DOHH2 (cell line): Measurements from ENCODE around the gene CES2.

Source experiments
- EZH2phosphoT487 ChIP-seq: fragments of 200-600 bp; sonication (generic); IDR thresholded peaks from 2 replicates; pipeline ENCODE4 v1.6.1; 2017; ENCODE audit warnings: borderline replicate concordance, mild to moderate bottlenecking, antibody characterized with exemption, low read length, moderate library complexity, mixed read lengths
- TF ChIP-seq, protein P1 (sequence below): fragments of 200-600 bp; sonication (generic); IDR thresholded peaks from one replicate; pipeline ENCODE4 v1.5.1; 2014; ENCODE audit warnings: antibody characterized with exemption, mild to moderate bottlenecking, low read depth, low read length; ENCODE audit not compliant: poor library complexity, severe bottlenecking

DNA sequence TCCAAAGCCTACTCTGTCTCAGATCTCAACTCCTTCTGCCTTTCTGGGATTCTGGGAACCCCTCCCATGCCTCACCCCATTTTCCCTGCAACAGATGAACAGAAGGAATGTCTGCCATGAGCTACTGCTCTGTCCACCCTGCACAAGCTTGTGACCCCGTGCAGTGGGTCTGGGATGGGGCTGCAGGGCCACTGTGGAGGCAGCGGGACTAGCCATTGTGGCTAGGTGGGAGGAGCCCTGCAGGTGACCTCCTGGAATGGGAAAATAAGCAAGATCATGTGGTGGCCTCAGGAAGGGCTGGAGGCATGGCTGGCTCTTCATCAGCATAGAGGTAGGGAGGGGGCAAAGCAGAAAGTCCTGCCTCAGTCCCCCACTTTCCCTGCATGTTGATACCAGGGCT lies 41.3 kb upstream of the CES2 start:
- TF ChIP-seq, protein P1, sequence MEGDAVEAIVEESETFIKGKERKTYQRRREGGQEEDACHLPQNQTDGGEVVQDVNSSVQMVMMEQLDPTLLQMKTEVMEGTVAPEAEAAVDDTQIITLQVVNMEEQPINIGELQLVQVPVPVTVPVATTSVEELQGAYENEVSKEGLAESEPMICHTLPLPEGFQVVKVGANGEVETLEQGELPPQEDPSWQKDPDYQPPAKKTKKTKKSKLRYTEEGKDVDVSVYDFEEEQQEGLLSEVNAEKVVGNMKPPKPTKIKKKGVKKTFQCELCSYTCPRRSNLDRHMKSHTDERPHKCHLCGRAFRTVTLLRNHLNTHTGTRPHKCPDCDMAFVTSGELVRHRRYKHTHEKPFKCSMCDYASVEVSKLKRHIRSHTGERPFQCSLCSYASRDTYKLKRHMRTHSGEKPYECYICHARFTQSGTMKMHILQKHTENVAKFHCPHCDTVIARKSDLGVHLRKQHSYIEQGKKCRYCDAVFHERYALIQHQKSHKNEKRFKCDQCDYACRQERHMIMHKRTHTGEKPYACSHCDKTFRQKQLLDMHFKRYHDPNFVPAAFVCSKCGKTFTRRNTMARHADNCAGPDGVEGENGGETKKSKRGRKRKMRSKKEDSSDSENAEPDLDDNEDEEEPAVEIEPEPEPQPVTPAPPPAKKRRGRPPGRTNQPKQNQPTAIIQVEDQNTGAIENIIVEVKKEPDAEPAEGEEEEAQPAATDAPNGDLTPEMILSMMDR, result no peak
- no peak for TF ChIP-seq EZH2phosphoT487
